Measurements from ENCODE around the gene DCDC1.

DNA sequence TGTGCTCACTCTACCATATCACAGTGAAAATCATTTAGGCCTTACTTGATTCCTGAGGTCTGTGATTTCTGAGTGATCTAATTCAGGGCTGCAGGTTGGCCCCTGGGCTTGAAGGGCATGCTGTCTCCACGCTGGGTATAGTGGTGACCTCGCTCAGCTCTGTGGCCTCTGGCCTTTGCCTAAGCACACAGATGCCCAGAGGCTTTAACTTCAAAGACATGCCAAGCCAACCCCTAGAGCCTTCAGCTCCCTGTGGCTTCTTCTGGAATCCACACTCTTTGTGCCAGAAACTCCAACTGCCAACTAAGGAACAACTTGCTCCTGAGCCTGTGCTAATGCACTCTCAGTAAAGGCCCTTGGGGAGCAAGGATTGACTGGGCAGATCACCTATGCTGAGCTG is 550.8 kb downstream of the DCDC1 start:
- TF ChIP-seq EP300 (IDR thresholded peaks at IDR 0.05) (no peak), CTCF (IDR thresholded peaks at IDR 0.05) (no peak), POLR2A (IDR thresholded peaks at IDR 0.05) (no peak)
